H1 (cell line): Measurements from ENCODE around the gene UBE2D3. TPM values are rescaled to one million over a fixed set of nuclear protein-coding genes. Genes with fewer than 3 reads are reported as not detected.

Experiments used
- CTCF ChIA-PET: fragments of 300-600 bp; sonication (Branson Sonifier 250); formaldehyde crosslinking; loops from one replicate; lab custom pipeline; 2021; ENCODE audit not compliant: partially characterized antibody; lab: Charles Lee
- POLR2A ChIA-PET: fragments of 300-600 bp; sonication (Branson Sonifier 250); formaldehyde crosslinking; loops from one replicate; lab custom pipeline; 2021; ENCODE audit warnings: inconsistent platforms; ENCODE audit not compliant: partially characterized antibody; lab: Charles Lee
- DNase-seq, 2 experiments: peaks; one replicate each; pipeline versions ENCODE4 v3.0.0 to v3.0.0-alpha.2; 2010 to 2022; ENCODE audit warnings: low spot score in 2 of 2, low read depth in 1 of 2, mixed read lengths in 1 of 2
- FAIRE-seq: peaks from 2 replicates; lab custom pipeline; 2011; peaks lifted over from hg19 to GRCh38; lab: Jason Lieb, UNC
- H2AFZ ChIP-seq: 2 replicates; pipeline ENCODE4 v1.8.1; 2012; ENCODE audit warnings: low read length, inconsistent platforms
- H2AK5ac ChIP-seq: 2 replicates; pipeline ENCODE4 v1.6.1; 2013; ENCODE audit warnings: low read depth, low read length
- H2BK120ac ChIP-seq: replicated peaks from 2 replicates; pipeline ENCODE3; 2013; ENCODE audit warnings: low read depth, low read length, inconsistent platforms
- H2BK12ac ChIP-seq: 2 replicates; pipeline ENCODE4 v1.6.1; 2013; ENCODE audit warnings: low read depth, low read length
- H2BK15ac ChIP-seq: 2 replicates; pipeline ENCODE4 v1.6.1; 2013; ENCODE audit warnings: low read length
- H2BK20ac ChIP-seq: 2 replicates; pipeline ENCODE4 v1.6.1; 2013; ENCODE audit warnings: low read length
- H2BK5ac ChIP-seq: 2 replicates; pipeline ENCODE4 v1.6.1; 2013; ENCODE audit warnings: low read depth, low read length
- H3K14ac ChIP-seq: 2 replicates; pipeline ENCODE4 v1.6.1; 2013; ENCODE audit warnings: inconsistent platforms; ENCODE audit not compliant: insufficient read length
- H3K18ac ChIP-seq: 2 replicates; pipeline ENCODE4 v1.6.1; 2013; ENCODE audit warnings: low read length; ENCODE audit errors: extremely low read depth
- H3K23ac ChIP-seq: 2 replicates; pipeline ENCODE4 v1.6.1; 2013; ENCODE audit warnings: inconsistent platforms; ENCODE audit not compliant: insufficient read length
- H3K23me2 ChIP-seq: 2 replicates; pipeline ENCODE4 v1.6.1; 2013; ENCODE audit warnings: low read depth, low read length
- H3K27ac ChIP-seq: 2 replicates; pipeline ENCODE4 v1.6.1; 2011; ENCODE audit warnings: low read depth, low read length, inconsistent platforms
- H3K27me3 ChIP-seq, 4 experiments: replicated peaks in 1 of 4; 1 replicate in 1 of 4; 2 replicates in 3 of 4; pipeline versions ENCODE4 v1.6.1 to v1.8.1; 2011 to 2013; ENCODE audit warnings: low read length in 3 of 4, mild to moderate bottlenecking in 3 of 4, inconsistent platforms in 2 of 4, mixed read lengths in 2 of 4, moderate library complexity in 1 of 4; ENCODE audit not compliant: control insufficient read depth in 3 of 4, insufficient read depth in 3 of 4; ENCODE audit errors: extremely low read depth in 1 of 4
- H3K36me3 ChIP-seq, 4 experiments: 2 replicates each; pipeline versions ENCODE4 v1.6.1 to v1.8.1; 2011 to 2013; ENCODE audit warnings: mild to moderate bottlenecking in 4 of 4, low read length in 3 of 4, moderate library complexity in 2 of 4, control low read depth in 1 of 4, inconsistent platforms in 1 of 4; ENCODE audit not compliant: insufficient read depth in 4 of 4, control insufficient read depth in 2 of 4
- H3K4ac ChIP-seq: replicated peaks from 2 replicates; pipeline ENCODE3; 2013; ENCODE audit warnings: low read length, low read depth, mixed read lengths, inconsistent platforms; ENCODE audit not compliant: insufficient read length
- H3K4me1 ChIP-seq, 4 experiments: replicated peaks in 1 of 4; 1 replicate in 1 of 4; 2 replicates in 3 of 4; pipeline versions ENCODE4 v1.6.1 to v1.8.1; 2011 to 2013; ENCODE audit warnings: low read length in 3 of 4, inconsistent platforms in 2 of 4, mixed read lengths in 1 of 4; ENCODE audit not compliant: insufficient read depth in 4 of 4, control insufficient read depth in 3 of 4
- H3K4me2 ChIP-seq, 2 experiments: 2 replicates each; pipeline versions ENCODE4 v1.6.1 to v1.8.1; 2011 to 2013; ENCODE audit warnings: low read depth in 2 of 2, low read length in 2 of 2, control low read depth in 1 of 2, inconsistent platforms in 1 of 2, mild to moderate bottlenecking in 1 of 2; ENCODE audit not compliant: insufficient read depth in 1 of 2
- H3K4me3 ChIP-seq, 4 experiments: fragments of 200-600, 300-600 bp in 1 of 4; sonication (generic), shearing (Covaris generic), sonication (Bioruptor Twin) in 1 of 4; 2 replicates each; pipeline versions ENCODE4 v1.5.1 to v1.8.1; 2011 to 2016; ENCODE audit warnings: low read length in 4 of 4, low read depth in 3 of 4, control low read depth in 2 of 4, inconsistent platforms in 2 of 4, mild to moderate bottlenecking in 2 of 4, mixed read lengths in 1 of 4, moderate library complexity in 1 of 4; ENCODE audit not compliant: insufficient read depth in 2 of 4; ENCODE audit errors: extremely low read depth in 1 of 4
- H3K56ac ChIP-seq: replicated peaks from 2 replicates; pipeline ENCODE3; 2013; ENCODE audit warnings: low read depth, mild to moderate bottlenecking, mixed read lengths, low read length, inconsistent platforms; ENCODE audit not compliant: insufficient read length
- H3K79me1 ChIP-seq: 2 replicates; pipeline ENCODE4 v1.6.1; 2013; ENCODE audit warnings: low read depth, low read length, control low read depth
- H3K79me2 ChIP-seq, 2 experiments: 2 replicates each; pipeline versions ENCODE4 v1.6.1 to v1.8.1; 2012 to 2013; ENCODE audit warnings: low read length in 2 of 2, mild to moderate bottlenecking in 2 of 2, inconsistent platforms in 1 of 2; ENCODE audit not compliant: insufficient read depth in 2 of 2, control insufficient read depth in 1 of 2
- H3K9ac ChIP-seq, 4 experiments: replicated peaks in 1 of 4; 1 replicate in 1 of 4; 2 replicates in 3 of 4; pipeline versions ENCODE4 v1.6.1 to v1.8.1; 2011 to 2013; ENCODE audit warnings: low read depth in 3 of 4, low read length in 3 of 4, control low read depth in 2 of 4, mild to moderate bottlenecking in 2 of 4, moderate library complexity in 2 of 4, inconsistent platforms in 1 of 4; ENCODE audit errors: extremely low read depth in 1 of 4
- H3K9me3 ChIP-seq, 2 experiments: 2 replicates each; pipeline versions ENCODE4 v1.6.1 to v1.8.1; 2012 to 2013; ENCODE audit warnings: mild to moderate bottlenecking in 2 of 2, moderate library complexity in 2 of 2, control low read depth in 1 of 2, inconsistent platforms in 1 of 2, low read depth in 1 of 2, low read length in 1 of 2, mixed read lengths in 1 of 2; ENCODE audit not compliant: insufficient read depth in 2 of 2
- H4K20me1 ChIP-seq, 2 experiments: replicated peaks in 1 of 2; 2 replicates each; pipeline versions ENCODE3 to v1.8.1; 2011 to 2013; ENCODE audit warnings: inconsistent platforms in 2 of 2, low read length in 2 of 2, mild to moderate bottlenecking in 1 of 2; ENCODE audit not compliant: insufficient read depth in 2 of 2, control insufficient read depth in 1 of 2
- H4K5ac ChIP-seq: 2 replicates; pipeline ENCODE4 v1.6.1; 2013; ENCODE audit warnings: low read length, low read depth, mixed read lengths, inconsistent platforms; ENCODE audit not compliant: insufficient read length
- H4K8ac ChIP-seq: 2 replicates; pipeline ENCODE4 v1.8.0; 2013; ENCODE audit warnings: mild to moderate bottlenecking, moderate library complexity, low read length, inconsistent platforms; ENCODE audit not compliant: insufficient read depth; ENCODE audit errors: extremely low read depth
- H4K91ac ChIP-seq: replicated peaks from 2 replicates; pipeline ENCODE3; 2013; ENCODE audit warnings: low read length, mixed read lengths, inconsistent platforms; ENCODE audit not compliant: insufficient read length
- GABPA ChIP-seq: IDR thresholded peaks from 2 replicates; pipeline ENCODE4 v1.6.1; 2011; ENCODE audit warnings: mild to moderate bottlenecking, low read length, moderate library complexity, borderline replicate concordance; ENCODE audit not compliant: insufficient read depth
- MAFK ChIP-seq: IDR thresholded peaks from 2 replicates; pipeline ENCODE4 v1.6.1; 2012; ENCODE audit warnings: low read depth, mild to moderate bottlenecking, improper control_type of control experiment, low read length
- TAF7 ChIP-seq: optimal IDR thresholded peaks from 2 replicates; pipeline ENCODE3; 2011; ENCODE audit warnings: low read depth, mild to moderate bottlenecking, inconsistent platforms, low read length, moderate library complexity, borderline replicate concordance
- WGBS, 2 experiments: shearing (Covaris generic) in 1 of 2; methylation state at CpG; one replicate each; pipeline versions ENCODE4 v1.1.6 to v1.1.7; 2013 to 2015; ENCODE audit warnings: low lambda C conversion rate in 2 of 2, mixed read lengths in 2 of 2, inconsistent platforms in 1 of 2, low coverage in 1 of 2, missing lambda C conversion rate in 1 of 2; ENCODE audit not compliant: insufficient replicate concordance in 2 of 2, insufficient coverage in 1 of 2, insufficient read length in 1 of 2; ENCODE audit errors: extremely low coverage in 1 of 2, missing lambda C conversion rate in 1 of 2; 5-methylcytosine and 5-hydroxymethylcytosine counted together
- polyA plus RNA-seq, 7 experiments: library from polyadenylated mRNA; depleted of rRNA in 3 of 7; stranded (reverse) in 5 of 7; unstranded in 2 of 7; fragments of >200 nt in 5 of 7; fragments of 200-250 nt in 2 of 7; gene quantifications; 1 replicate in 5 of 7; 2 replicates in 1 of 7; 4 replicates in 1 of 7; pipeline versions ENCODE4 v1.2.1 to v1.2.3, GENCODE V29; 2011 to 2013; ENCODE audit warnings: missing spikeins in 2 of 7, mixed read lengths in 2 of 7
- total RNA-seq: library from RNA; stranded (reverse); fragmentation: NEBNext Ultra II Directional; extraction: Animal tissue kit (Norgen Biotek cat#: 25700); gene quantifications from 2 replicates; pipeline ENCODE4 v1.2.1, GENCODE V29; 2021
- TF ChIP-seq, protein P1 (sequence below): IDR thresholded peaks from 2 replicates; pipeline ENCODE4 v1.6.1; 2012; ENCODE audit warnings: inconsistent platforms

The UBE2D3 gene
- total and polyA plus RNA-seq, 2 of the 8 experiments (the other 6 are each of a cell fraction or from before 2014, with no cell fraction given), result 396 to 544 TPM

- Histone ChIP-seq H3K36me3 (no peaks in the 10 kb centered on the region), H3K14ac (no peak overlapping the region), H3K23ac (no peak overlapping the region), H3K23me2 (peaks cover 14% of the 10 kb centered on the region), H2BK12ac (no peak overlapping the region), H3K27ac (no peak overlapping the region), H3K79me1 (peaks cover 3% of the 10 kb centered on the region; the same call in 1 of the 2 replicates), H3K4me2 (peak overlapping the region; percentile 89 to 91), H3K4ac (no peak overlapping the region), H2BK120ac (no peak overlapping the region), H3K56ac (no peak overlapping the region), H3K4me3 (peak overlapping the region in 3 of 4 experiments; percentile 73 to 91 (median 79); a peak in 7 of 8 replicates), H4K91ac (no peak overlapping the region), H3K79me2 (peaks cover 5 to 34% of the 10 kb centered on the region in 2 experiments; a peak in 3 of 4 replicates), H3K4me1 (peaks cover 0 to 7% (median 1%) of the 10 kb centered on the region in 4 experiments; a peak in 3 of 7 replicates), H2BK15ac (no peak overlapping the region), H4K8ac (no peak overlapping the region), H3K18ac (no peak overlapping the region), H3K9me3 (no peaks in the 10 kb centered on the region), H4K20me1 (peaks cover 0 to 5% of the 10 kb centered on the region in 2 experiments), H2AFZ (peak overlapping the region; percentile 99), H2BK5ac (no peak overlapping the region), H3K27me3 (no peaks in the 10 kb centered on the region), H3K9ac (no peak overlapping the region; a peak in 1 of 7 replicates), H2AK5ac (no peak overlapping the region), H4K5ac (no peak overlapping the region), H2BK20ac (no peak overlapping the region)
- ChIA-PET POLR2A (interaction anchor here (2.2 to 2.7 kb wide), 4 partner anchors 28 to 65 kb away, joined by 7 to 26 read pairs (median 16); partner anchors contain the start of gene UBE2D3), CTCF (interaction anchor here (0.9 to 1.6 kb wide), 5 partner anchors 13 to 247 kb away, joined by 3 to 7 read pairs (median 4); no protein-coding TSS in a partner anchor)
- 77% methylated on average over 14 of the region's 14 CpGs; no CpG with 5 or more reads in 1 of the 2 experiments for WGBS, 2 experiments
- DNase-seq (no peak), FAIRE-seq (no peak)
- TF ChIP-seq TAF7, result no peak
- peak; percentile 93 for TF ChIP-seq MAFK
- no peak for TF ChIP-seq GABPA
- TF ChIP-seq, protein P1, sequence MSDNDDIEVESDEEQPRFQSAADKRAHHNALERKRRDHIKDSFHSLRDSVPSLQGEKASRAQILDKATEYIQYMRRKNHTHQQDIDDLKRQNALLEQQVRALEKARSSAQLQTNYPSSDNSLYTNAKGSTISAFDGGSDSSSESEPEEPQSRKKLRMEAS, result no peak
These were observed 65.4 kb downstream of the UBE2D3 start for GRCh38 chr4:102761906-102762305.
